DMS79 (cell line): ENCODE data around the gene GRHPR.
"Not testable (repeated sequence)": the region's sequence is repeated elsewhere in the genome, so short reads cannot be mapped to it uniquely, and the experiment has no call there.

Source experiments
- DNase-seq: peaks from one replicate; lab custom pipeline; 2025; lab: John Stamatoyannopoulos, UW

The GRHPR gene

DNA sequence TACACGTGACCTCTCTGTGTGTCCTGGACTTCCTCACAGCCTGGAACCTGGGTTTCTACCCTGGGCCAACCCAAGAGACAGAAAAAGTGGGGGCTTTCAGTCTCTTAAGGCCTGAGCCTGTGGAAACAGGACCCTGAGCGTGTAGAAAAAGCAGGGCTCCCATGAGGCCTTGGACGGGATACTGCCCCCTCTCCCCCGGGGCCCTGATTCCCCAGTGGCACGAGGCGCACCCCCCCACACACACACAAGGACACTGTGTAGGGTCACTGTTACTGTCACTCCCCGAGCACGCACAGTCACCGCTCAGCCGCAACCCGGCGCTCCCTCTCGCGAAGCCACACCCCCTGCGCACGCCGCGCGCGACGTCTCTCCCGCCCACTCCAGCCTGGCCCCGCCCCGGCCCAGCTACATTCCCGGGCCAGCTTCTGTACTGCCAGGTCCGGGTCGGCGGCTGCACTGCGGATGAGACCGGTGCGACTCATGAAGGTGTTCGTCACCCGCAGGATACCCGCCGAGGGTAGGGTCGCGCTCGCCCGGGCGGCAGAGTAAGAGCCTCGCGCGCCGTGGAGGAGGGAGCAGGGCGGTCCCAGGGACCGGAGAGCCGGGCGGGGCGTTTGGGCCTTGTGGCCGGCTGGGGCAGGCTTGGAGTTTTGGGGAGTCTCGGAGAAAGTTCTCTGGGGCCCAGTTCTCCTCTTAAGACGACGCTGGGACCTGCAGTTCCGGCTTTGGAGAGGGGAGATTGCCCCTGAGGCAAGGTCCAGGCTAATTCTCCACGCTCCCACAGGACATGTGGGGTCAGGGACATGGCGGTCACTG lies at the start of gene GRHPR:
TSS of gene GRHPR (plus strand) at position 408 of the 816 bp plus-strand sequence. CDS start at position 463, 55 bp downstream.
- DNase-seq: peak; percentile 57

DNA sequence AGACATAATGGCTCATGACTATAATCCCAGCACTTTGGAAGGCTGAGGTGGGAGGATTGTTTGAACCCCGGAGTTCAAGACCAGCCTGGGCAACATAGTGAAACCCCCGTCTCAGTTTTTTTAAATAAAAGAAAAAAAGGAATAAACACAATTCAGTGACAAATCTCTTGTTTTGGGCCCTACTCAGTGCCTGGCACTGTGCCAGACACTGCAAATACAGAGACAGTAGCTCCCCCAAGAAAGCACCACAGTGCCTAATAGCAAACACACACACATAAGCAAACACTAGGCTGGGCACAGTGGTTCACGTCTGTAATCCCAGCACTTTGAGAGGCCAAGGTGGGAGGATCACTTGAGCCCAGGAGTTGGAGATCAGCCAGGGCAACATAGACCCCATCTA lies 49.7 kb upstream of the GRHPR start:
- no peak for DNase-seq

DNA sequence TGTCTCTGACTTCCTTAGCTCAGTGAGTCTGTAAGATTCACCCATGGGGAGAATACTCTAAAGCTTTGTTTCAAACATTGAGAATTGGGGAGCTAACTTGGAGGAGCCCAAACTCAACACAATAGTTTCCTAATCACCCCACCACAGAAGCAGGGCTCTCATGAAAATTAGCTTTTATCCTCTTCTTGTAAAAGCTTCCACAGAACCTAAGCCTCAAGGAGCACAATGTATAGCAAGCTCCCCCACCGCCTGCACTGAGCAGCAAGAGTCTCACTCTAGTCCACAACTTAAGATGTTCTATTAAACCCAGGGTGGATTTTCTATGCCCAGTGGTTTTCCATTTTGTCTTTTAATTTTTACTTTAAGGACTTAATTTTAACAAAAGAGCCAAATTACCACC lies 48.9 kb upstream of the GRHPR start:
- no peak for DNase-seq

DNA sequence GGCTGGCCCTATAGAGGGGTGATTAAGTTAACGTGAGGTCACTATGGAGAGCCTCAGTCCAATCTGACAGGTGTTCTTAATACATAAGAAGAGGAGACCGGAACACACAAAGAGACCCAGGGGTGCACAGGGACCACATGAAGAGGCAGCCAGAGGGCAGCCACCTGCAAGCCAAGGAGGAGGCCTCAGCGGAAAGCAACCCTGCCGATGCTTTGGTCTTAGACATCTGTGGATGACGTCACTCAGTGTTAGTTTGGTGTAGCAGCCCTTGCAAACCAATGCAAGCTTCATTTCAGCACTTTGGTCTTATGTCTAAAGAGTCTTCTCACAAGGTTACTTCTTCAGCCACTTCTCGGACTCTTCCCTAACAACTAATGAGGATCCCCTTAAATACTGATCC lies 47.6 kb upstream of the GRHPR start:
- no peak for DNase-seq

GRCh38 chr9:37377688-37378612 lies 44.5 kb upstream of the GRHPR start:
- no peak for DNase-seq

GRCh38 chr9:37378613-37379004 lies 43.9 kb upstream of the GRHPR start:
- no peak for DNase-seq

- no peak for DNase-seq
Observed at GRCh38 chr9:37379835-37380234, 42.7 kb upstream of the GRHPR start.

DNA sequence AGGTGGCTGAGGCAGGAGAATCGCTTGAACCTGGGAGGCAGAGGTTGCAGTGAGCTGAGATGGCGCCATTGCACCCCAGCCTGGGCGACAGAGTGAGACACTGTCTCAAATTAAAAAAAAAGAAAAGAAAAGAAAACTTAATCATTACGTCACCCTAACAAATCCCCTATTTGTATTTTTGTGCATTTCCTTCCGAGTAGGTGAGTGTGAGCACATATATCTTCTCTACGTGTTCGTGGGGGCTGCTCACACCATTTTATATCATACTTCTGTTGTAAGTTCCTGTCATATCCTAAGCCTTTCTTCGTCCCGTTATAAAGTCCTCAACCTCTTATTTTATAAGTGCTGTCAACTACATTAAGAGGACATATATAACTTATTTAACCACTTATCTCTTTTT lies 41.9 kb upstream of the GRHPR start:
- no peak for DNase-seq

DNA sequence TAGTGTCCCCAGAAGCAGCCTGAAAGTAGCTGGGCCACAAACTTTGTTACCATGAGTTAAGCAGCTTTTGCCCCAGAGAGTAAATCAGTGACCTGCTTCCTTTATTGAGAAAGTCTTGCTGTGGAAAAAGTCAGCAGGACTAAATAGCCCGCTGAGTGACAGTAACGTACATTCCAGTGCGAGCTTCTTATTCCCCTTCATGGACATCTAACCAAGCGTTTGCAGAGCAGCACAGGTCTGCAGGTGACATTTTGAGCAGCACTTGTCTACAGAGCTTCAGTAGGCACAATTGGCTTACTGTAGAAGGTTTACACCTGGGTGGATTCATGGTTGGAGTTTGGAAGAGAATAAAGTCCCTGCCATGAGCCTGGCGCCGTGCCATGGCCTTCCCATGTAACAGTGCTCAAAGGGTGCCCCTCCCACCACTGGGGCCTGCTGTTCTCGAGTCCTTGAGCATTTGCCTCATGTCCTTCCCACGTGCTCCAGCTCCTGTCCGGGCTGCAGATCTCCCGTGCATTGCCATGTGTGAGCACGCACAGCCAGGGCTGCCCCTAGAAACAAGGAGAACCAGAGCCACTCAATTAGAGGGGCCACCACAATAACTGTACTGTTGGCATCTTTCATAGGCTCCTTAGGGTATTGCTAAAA lies 41.3 kb upstream of the GRHPR start:
- DNase-seq: peak; percentile 14

GRCh38 chr9:37382161-37382981 lies 40.1 kb upstream of the GRHPR start:
- no peak for DNase-seq

- no peak for DNase-seq
Observed at GRCh38 chr9:37382982-37383357, 39.5 kb upstream of the GRHPR start.

GRCh38 chr9:37383393-37383792 lies 39.1 kb upstream of the GRHPR start:
- DNase-seq: no peak

DNA sequence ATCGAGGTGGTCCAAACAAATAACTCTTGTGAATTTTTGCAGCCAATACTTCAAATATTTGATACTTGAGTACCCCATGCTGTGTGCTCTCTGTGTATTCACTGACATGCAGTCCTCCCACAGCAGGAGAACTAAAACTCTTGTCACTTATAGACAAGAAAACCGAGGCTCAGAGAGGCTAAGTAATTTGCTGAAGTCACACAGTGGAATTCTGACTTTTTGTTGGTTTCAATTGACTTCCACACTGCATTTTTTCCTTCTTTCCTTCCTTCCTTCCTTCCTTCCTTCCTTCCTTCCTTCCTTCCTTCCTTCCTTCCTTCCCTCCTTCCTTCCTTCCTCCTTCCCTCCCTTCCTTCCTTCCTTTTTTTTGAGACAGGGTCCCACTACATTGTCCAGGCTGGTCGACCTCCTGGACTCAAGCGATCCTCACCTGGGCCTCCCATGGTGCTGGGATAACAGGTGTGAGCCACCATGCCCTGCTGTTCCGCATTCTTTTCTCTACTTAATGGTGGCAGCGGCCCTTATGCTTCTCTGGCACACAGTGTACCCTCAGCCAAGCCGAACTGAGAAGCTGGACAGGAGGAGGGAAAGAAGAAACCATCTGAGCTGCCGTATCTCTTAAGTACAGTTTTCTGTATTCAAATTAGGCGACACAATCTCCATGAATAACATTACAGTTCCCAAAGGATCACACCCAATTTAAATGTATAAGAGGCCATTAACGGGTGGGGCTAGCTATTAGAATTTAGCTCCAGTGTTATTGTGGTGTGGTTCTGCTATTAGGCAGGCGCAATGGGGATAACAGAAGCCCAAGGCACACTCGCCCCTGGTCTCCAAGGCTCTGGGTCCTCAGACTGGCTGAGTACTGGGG lies 38.4 kb upstream of the GRHPR start:
- no peak for DNase-seq

- DNase-seq: no peak
Observed at GRCh38 chr9:37385286-37385685, 37.2 kb upstream of the GRHPR start.

GRCh38 chr9:37386988-37387387 lies 35.5 kb upstream of the GRHPR start:
- DNase-seq: no peak

DNA sequence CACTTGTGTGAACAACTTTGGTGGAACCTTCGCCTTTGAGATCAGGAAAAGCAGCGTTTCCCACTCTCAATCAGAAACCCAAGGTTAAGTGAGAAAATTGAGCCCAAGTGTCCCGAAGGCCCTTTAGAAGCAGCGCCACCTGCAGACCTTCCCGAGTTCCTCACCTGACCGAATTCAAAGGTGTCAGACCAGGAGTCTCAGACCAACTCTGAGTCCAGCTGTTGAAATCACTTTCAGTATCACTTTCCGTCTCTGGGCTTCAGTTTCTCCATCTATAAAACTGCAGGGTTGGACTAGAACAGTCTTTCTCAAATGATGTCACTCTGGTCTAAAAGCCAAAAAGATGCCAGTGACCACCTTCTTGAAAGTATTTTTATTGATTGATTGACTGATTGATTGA lies 31.7 kb upstream of the GRHPR start:
- no peak for DNase-seq

DNA sequence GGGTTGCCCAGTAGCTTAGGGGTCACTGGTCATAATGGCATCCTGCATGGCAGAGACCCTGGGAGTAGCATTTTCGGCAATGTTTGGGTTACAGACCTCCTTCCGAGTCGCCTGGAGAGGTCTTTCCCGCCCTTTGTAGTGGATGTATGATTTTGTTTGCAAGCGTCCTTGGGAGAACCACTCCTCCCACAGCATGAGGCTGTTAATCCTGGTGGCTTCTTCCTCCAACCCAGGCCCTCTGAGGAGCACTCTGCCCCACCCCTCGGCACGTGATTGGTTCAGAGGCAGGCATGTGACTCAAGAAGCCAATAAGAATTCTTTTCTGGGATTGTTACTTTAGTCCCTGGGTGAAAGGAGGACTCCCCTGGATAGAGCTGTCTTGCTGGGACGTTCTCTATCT lies 30.2 kb upstream of the GRHPR start:
- DNase-seq: no peak

GRCh38 chr9:37395229-37395628 lies 27.3 kb upstream of the GRHPR start:
- no peak for DNase-seq

DNA sequence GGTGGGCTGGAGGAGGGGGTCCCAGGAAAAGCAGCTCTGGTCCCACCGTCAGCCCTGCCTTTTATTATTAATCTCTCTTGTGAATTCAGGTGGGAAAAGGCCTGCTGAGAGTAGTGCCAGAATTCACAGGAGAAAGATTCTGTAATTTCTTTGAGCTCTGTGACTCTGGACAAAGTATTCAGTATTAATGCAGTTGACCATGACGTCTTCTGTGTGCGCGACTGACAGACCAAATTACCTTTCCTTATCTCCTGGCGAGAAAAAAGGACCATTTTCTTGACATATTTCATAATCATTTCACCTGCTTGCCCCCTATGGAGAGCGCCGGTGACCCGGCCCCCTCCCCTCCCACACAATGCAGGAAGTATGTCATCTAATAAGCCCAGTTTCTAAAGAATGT lies 26.8 kb upstream of the GRHPR start:
- DNase-seq: no peak

DNA sequence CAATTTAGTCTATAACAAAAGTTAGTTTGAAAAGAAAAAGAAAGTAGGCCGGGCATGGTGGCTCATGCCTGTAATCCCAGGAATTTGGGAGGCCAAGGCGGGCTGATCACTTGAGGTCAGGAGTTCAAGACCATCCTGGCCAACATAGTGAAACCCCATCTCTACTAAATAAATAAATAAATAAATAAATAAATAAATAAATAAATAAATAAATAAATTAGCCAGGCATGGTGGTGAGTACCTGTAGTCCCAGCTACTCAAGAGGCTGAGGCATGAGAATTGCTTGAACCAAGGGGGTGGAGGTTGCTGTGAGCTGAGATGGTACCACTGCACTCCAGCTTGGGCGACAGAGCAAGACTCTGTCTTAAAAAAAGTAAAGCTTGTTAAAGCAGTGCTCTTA lies 24.5 kb upstream of the GRHPR start:
- not testable (repeated sequence) for DNase-seq
